SK-N-SH treated with all-trans-retinoic acid at 6 μM for 48 hours (cell line): ENCODE results near the gene WIZ.

Experiments
- CSDC2 ChIP-seq: fragments of 250-450 bp; sonication (Bioruptor Pico); IDR thresholded peaks from 2 replicates; pipeline ENCODE4 v1.5.0; 2020; ENCODE audit warnings: mild to moderate bottlenecking, moderate library complexity
- GLIS3 ChIP-seq: fragments of 250-450 bp; sonication (Bioruptor Pico); IDR thresholded peaks from 2 replicates; pipeline ENCODE4 v1.5.0; 2020; ENCODE audit warnings: mild to moderate bottlenecking, moderate library complexity
- ISL1 ChIP-seq: fragments of 250-450 bp; sonication (Bioruptor Pico); IDR thresholded peaks from 2 replicates; pipeline ENCODE4 v2.1.2; 2022; ENCODE audit warnings: mild to moderate bottlenecking, moderate library complexity
- POU6F1 ChIP-seq: fragments of 250-450 bp; sonication (Bioruptor Pico); IDR thresholded peaks from 2 replicates; pipeline ENCODE4 v1.8.0; 2021; ENCODE audit warnings: low read depth, mild to moderate bottlenecking, moderate library complexity, borderline replicate concordance
- SNAI2 ChIP-seq: fragments of 250-450 bp; sonication (Bioruptor Pico); IDR thresholded peaks from 2 replicates; pipeline ENCODE4 v1.5.0; 2020; ENCODE audit warnings: mild to moderate bottlenecking, moderate library complexity
- ZFP30 ChIP-seq: fragments of 450-650 bp; formaldehyde crosslinking; IDR thresholded peaks from 2 replicates; pipeline ENCODE4 v1.5.0; 2022; ENCODE audit warnings: mild to moderate bottlenecking, moderate library complexity
- ZNF8 ChIP-seq: fragments of 450-650 bp; formaldehyde crosslinking; IDR thresholded peaks from 2 replicates; pipeline ENCODE4 v1.5.0; 2020; ENCODE audit warnings: mild to moderate bottlenecking, moderate library complexity
- TF ChIP-seq, protein P1 (sequence below): fragments of 250-450 bp; sonication (Bioruptor Pico); IDR thresholded peaks from 2 replicates; pipeline ENCODE4 v1.8.0; 2020; ENCODE audit warnings: mild to moderate bottlenecking, moderate library complexity, borderline replicate concordance
- TF ChIP-seq, protein P2 (sequence below): fragments of 250-450 bp; sonication (Bioruptor Pico); IDR thresholded peaks from 2 replicates; pipeline ENCODE4 v1.5.1; 2021; ENCODE audit warnings: mild to moderate bottlenecking, moderate library complexity

DNA sequence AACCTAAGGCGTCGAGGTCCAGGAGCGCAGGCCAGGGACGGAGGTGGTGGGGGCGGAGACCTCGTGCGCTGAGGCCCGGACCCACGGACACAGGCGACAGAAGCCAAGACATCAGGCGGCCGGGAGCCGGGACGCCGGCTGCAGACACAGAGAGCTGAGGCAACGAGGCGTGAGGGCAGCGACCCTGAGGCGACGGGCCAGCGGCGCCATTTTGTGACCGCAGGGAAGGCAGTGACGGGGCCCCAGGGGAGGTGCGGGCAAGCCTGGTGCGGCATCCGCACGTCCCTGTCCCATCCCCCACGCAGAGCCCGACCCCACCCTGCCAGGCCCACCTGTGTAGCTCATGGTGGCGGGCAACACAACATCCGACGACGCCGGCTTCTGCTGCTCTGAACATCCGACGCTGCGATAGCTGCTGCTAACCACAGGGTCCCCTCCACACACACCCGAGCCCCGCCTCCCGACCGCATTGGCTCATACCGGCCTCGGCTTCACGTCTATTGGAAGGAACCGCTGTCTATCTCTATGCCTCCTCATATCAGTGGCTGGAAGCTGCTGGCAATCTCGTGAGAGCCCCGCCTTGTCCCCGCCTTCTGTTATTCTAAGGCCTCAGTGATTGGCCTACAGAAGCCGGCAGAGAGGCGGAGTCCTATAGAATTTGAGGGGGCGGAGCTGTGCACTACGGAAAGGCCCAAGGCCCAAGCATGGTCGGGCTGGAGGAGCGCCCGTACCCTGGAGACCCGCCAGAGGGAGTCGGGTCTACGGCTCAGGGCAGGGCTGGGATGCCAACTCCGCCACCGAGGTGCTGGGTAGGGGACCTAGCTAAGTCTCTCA lies 31.0 kb downstream of the WIZ start, which contains the start of gene AKAP8L:
- TF ChIP-seq, protein P1, sequence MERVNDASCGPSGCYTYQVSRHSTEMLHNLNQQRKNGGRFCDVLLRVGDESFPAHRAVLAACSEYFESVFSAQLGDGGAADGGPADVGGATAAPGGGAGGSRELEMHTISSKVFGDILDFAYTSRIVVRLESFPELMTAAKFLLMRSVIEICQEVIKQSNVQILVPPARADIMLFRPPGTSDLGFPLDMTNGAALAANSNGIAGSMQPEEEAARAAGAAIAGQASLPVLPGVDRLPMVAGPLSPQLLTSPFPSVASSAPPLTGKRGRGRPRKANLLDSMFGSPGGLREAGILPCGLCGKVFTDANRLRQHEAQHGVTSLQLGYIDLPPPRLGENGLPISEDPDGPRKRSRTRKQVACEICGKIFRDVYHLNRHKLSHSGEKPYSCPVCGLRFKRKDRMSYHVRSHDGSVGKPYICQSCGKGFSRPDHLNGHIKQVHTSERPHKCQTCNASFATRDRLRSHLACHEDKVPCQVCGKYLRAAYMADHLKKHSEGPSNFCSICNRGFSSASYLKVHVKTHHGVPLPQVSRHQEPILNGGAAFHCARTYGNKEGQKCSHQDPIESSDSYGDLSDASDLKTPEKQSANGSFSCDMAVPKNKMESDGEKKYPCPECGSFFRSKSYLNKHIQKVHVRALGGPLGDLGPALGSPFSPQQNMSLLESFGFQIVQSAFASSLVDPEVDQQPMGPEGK (CRISPR knock-in tag) = no peak
- TF ChIP-seq, protein P2, sequence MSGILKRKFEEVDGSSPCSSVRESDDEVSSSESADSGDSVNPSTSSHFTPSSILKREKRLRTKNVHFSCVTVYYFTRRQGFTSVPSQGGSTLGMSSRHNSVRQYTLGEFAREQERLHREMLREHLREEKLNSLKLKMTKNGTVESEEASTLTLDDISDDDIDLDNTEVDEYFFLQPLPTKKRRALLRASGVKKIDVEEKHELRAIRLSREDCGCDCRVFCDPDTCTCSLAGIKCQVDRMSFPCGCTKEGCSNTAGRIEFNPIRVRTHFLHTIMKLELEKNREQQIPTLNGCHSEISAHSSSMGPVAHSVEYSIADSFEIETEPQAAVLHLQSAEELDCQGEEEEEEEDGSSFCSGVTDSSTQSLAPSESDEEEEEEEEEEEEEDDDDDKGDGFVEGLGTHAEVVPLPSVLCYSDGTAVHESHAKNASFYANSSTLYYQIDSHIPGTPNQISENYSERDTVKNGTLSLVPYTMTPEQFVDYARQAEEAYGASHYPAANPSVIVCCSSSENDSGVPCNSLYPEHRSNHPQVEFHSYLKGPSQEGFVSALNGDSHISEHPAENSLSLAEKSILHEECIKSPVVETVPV = no peak; the same call in 1 of the 2 replicates
- TF ChIP-seq POU6F1 (CRISPR knock-in tag) (no peak), SNAI2 (no peak), GLIS3 (CRISPR knock-in tag) (no peak; the same call in 1 of the 2 replicates), ISL1 (CRISPR knock-in tag) (no peak), ZNF8 (CRISPR knock-in tag) (no peak), ZFP30 (no peak), CSDC2 (no peak)
